ENCODE results near the gene UBE2C. TPM values are rescaled to one million over a fixed set of nuclear protein-coding genes. Genes with fewer than 3 reads are reported as not detected.

The UBE2C gene
- total and polyA plus RNA-seq, 2 of the 8 experiments (the other 6 are each of a cell fraction or from before 2014, with no cell fraction given), result 243 to 326 TPM

GRCh38 chr20:45788351-45788750 lies 24.1 kb upstream of the UBE2C start:
- Histone ChIP-seq H3K4me2 (ENCODE audit: insufficient read depth in 1 of 2, low read depth in 2 of 2, low read length in 2 of 2) (no peak overlapping the region), H3K18ac (ENCODE audit: extremely low read depth, low read length) (no peak overlapping the region), H4K91ac (replicated peaks; ENCODE audit: insufficient read length, low read length) (no peak overlapping the region), H3K4me3 (ENCODE audit: extremely low read depth in 1 of 4, insufficient read depth in 2 of 4, low read depth in 3 of 4, low read length in 4 of 4) (no peak overlapping the region), H3K36me3 (ENCODE audit: control insufficient read depth in 2 of 4, insufficient read depth in 4 of 4, low read length in 3 of 4) (no peaks in the 10 kb centered on the region), H3K27me3 (replicated peaks in 1 of 4; ENCODE audit: control insufficient read depth in 3 of 4, extremely low read depth in 1 of 4, insufficient read depth in 3 of 4, low read length in 3 of 4) (no peaks in the 10 kb centered on the region), H3K23ac (ENCODE audit: insufficient read length) (no peak overlapping the region), H3K9me3 (ENCODE audit: insufficient read depth in 2 of 2, low read depth in 1 of 2, low read length in 1 of 2) (no peaks in the 10 kb centered on the region), H4K8ac (ENCODE audit: extremely low read depth, insufficient read depth, low read length) (no peak overlapping the region), H2BK15ac (ENCODE audit: low read length) (no peak overlapping the region), H3K4me1 (replicated peaks in 1 of 4; ENCODE audit: control insufficient read depth in 3 of 4, insufficient read depth in 4 of 4, low read length in 3 of 4) (peaks cover 0 to 3% (median under 1%) of the 10 kb centered on the region in 4 experiments; a peak in 4 of 7 replicates), H3K14ac (ENCODE audit: insufficient read length) (no peak overlapping the region), H2AFZ (ENCODE audit: low read length) (no peak overlapping the region), H2BK12ac (ENCODE audit: low read depth, low read length) (no peak overlapping the region), H2AK5ac (ENCODE audit: low read depth, low read length) (no peak overlapping the region), H2BK5ac (ENCODE audit: low read depth, low read length) (no peak overlapping the region), H2BK120ac (replicated peaks; ENCODE audit: low read depth, low read length) (no peak overlapping the region), H3K4ac (replicated peaks; ENCODE audit: insufficient read length, low read depth, low read length) (no peak overlapping the region), H3K27ac (ENCODE audit: low read depth, low read length) (no peak overlapping the region), H3K79me1 (ENCODE audit: low read depth, low read length) (peaks cover 8% of the 10 kb centered on the region), H3K9ac (replicated peaks in 1 of 4; ENCODE audit: extremely low read depth in 1 of 4, low read depth in 3 of 4, low read length in 3 of 4) (no peak overlapping the region), H3K56ac (replicated peaks; ENCODE audit: insufficient read length, low read depth, low read length) (no peak overlapping the region), H4K5ac (ENCODE audit: insufficient read length, low read depth, low read length) (no peak overlapping the region), H2BK20ac (ENCODE audit: low read length) (no peak overlapping the region), H4K20me1 (replicated peaks in 1 of 2; ENCODE audit: control insufficient read depth in 1 of 2, insufficient read depth in 2 of 2, low read length in 2 of 2) (no peaks in the 10 kb centered on the region), H3K23me2 (ENCODE audit: low read depth, low read length) (peaks cover 5% of the 10 kb centered on the region; the same call in 1 of the 2 replicates), H3K79me2 (ENCODE audit: control insufficient read depth in 1 of 2, insufficient read depth in 2 of 2, low read length in 2 of 2) (peaks cover 0 to 5% of the 10 kb centered on the region in 2 experiments; a peak in 1 of 4 replicates)
- WGBS, 2 experiments (ENCODE audit: extremely low coverage in 1 of 2, insufficient coverage in 1 of 2, insufficient read length in 1 of 2, insufficient replicate concordance in 2 of 2, low coverage in 1 of 2, low lambda C conversion rate in 2 of 2, missing lambda C conversion rate in 1 of 2), result 78% methylated on average over 3 of the region's 3 CpGs; no CpG with 5 or more reads in 1 of the 2 experiments
- DNase-seq (ENCODE audit: low read depth in 1 of 2, low spot score in 2 of 2), result no peak
- ChIA-PET CTCF (ENCODE audit: partially characterized antibody) (interaction anchor here (0.5 to 3.6 kb wide), 2 partner anchors 11 to 207 kb away, joined by 4 to 17 read pairs; no protein-coding TSS in a partner anchor), POLR2A (ENCODE audit: partially characterized antibody) (interaction anchor here (1.2 kb wide), 1 partner anchor 29 kb away, joined by 3 read pairs; no protein-coding TSS in a partner anchor)
- TF ChIP-seq ATF3 (IDR thresholded peaks at IDR 0.05; ENCODE audit: insufficient read depth, low read depth, low read length), result no peak
- TF ChIP-seq SP1 (IDR thresholded peaks at IDR 0.05; ENCODE audit: low read depth, low read length), result no peak
- FAIRE-seq, result no peak

Measured in H1 (cell line).